K562 (cell line): Measurements from ENCODE around the gene LEMD1. TPM values are rescaled to one million over a fixed set of nuclear protein-coding genes. Genes with fewer than 3 reads are reported as not detected.

ENCODE experiments used
- CC2D1A ChIP-seq: fragments of 450-650 bp; IDR thresholded peaks from 2 replicates; pipeline ENCODE4 v1.6.1; 2017; ENCODE audit warnings: mild to moderate bottlenecking
- CREM ChIP-seq: IDR thresholded peaks from 2 replicates; pipeline ENCODE4 v1.6.1; 2014; ENCODE audit warnings: antibody characterized with exemption, low read depth
- CTBP1 ChIP-seq: fragments of 450-650 bp; IDR thresholded peaks from 2 replicates; pipeline ENCODE4 v1.6.1; 2016; ENCODE audit warnings: borderline replicate concordance
- NELFE ChIP-seq: IDR thresholded peaks from 2 replicates; pipeline ENCODE4 v1.6.1; 2011; ENCODE audit warnings: mild to moderate bottlenecking; ENCODE audit not compliant: insufficient read depth, insufficient read length
- NRF1 ChIP-seq, 2 experiments: fragments of 450-650 bp; IDR thresholded peaks in 1 of 2; conservative IDR thresholded peaks in 1 of 2; 2 replicates each; pipeline ENCODE4 v1.6.1; 2014; ENCODE audit warnings: mild to moderate bottlenecking in 2 of 2
- TBL1XR1 ChIP-seq, 2 experiments: IDR thresholded peaks; 2 replicates each; pipeline ENCODE4 v1.6.1; 2012; ENCODE audit warnings: improper control_type of control experiment in 2 of 2, low read length in 2 of 2, mild to moderate bottlenecking in 1 of 2
- TRIM28 ChIP-seq: fragments of 450-650 bp; IDR thresholded peaks from 2 replicates; pipeline ENCODE4 v1.6.1; 2017
- ZBED1 ChIP-seq: IDR thresholded peaks from 2 replicates; pipeline ENCODE4 v1.6.1; 2014
- polyA plus RNA-seq, 8 experiments: library from polyadenylated mRNA; depleted of rRNA in 4 of 8; stranded (reverse) in 5 of 8; unstranded in 3 of 8; fragments of >200 nt; fragmentation: Nextera tagmentation in 2 of 8; fragmentation: Illumina TruSeq in 1 of 8; extraction: Ambion mirVana in 2 of 8; extraction: Trizol in 1 of 8; gene quantifications; 2 replicates each; pipeline versions ENCODE4 v1.2.1 to v1.2.3, GENCODE V29; 2011 to 2014; ENCODE audit warnings: inconsistent platforms in 1 of 8, missing spikeins in 1 of 8
- total RNA-seq, 7 experiments: library from RNA; depleted of rRNA in 6 of 7; stranded (reverse); fragments of >200 nt in 6 of 7; fragmentation: Illumina TruSeq in 2 of 7; extraction: Trizol in 2 of 7; gene quantifications; 2 replicates each; pipeline versions ENCODE4 v1.2.1 to v1.2.3, GENCODE V29; 2011 to 2021; ENCODE audit warnings: low replicate concordance in 1 of 7
- TF ChIP-seq, protein P1 (sequence below): fragments of 450-650 bp; formaldehyde crosslinking; IDR thresholded peaks from 2 replicates; pipeline ENCODE4 v1.4.0; 2020; ENCODE audit warnings: mild to moderate bottlenecking, moderate library complexity
- TF ChIP-seq, protein P2 (sequence below), 2 experiments: fragments of 450-650 bp; formaldehyde crosslinking in 1 of 2; IDR thresholded peaks; 2 replicates each; pipeline versions ENCODE4 v1.4.0 to v1.6.1; 2014 to 2020; ENCODE audit warnings: mild to moderate bottlenecking in 2 of 2, borderline replicate concordance in 1 of 2, low read depth in 1 of 2
- TF ChIP-seq, protein P3 (sequence below): sonication (generic); formaldehyde crosslinking; IDR thresholded peaks from 2 replicates; pipeline ENCODE4 v1.8.1; 2023; ENCODE audit warnings: mild to moderate bottlenecking, missing genetic modification reagents
- TF ChIP-seq, protein P4 (sequence below): fragments of 150-350 bp; conservative IDR thresholded peaks from 2 replicates; pipeline ENCODE4 v1.6.1; 2014; ENCODE audit warnings: low read length

LEMD1 gene
- total and polyA plus RNA-seq, 9 of the 15 experiments (the other 6 are each of a cell fraction or from before 2014, with no cell fraction given) = 0.11 to 2.4 (median 0.57) TPM; not detected in 1

DNA sequence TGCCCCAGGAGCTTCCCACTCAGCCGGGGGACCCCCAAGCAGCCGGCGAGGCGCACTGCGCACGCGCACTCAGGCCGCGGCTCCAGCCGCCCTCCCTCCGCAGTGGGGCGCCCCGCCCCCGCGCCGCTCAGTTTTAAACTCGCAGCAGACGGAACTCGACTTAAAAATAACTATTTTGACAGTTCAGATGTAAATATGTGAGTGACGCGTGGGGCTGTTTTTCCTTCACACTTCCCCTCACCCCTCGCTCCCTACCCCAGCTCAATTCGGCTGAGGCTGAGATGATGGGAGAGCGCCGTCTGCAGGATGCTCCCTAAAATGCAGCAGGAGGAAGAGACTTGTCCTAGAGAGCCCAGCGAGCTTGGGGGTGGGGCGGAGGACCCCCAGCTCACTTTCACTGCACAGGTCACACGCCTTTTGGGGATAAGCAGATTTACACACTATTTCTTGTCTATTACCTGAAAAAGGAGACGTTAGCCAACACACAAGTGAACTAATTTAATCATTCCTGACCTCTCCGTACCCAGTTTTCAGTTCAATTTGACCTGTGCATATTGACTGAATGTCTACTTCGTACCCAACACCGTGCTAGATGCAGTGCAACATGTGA lies 8.9 kb upstream of the LEMD1 start (continued):
- TF ChIP-seq, protein P1, sequence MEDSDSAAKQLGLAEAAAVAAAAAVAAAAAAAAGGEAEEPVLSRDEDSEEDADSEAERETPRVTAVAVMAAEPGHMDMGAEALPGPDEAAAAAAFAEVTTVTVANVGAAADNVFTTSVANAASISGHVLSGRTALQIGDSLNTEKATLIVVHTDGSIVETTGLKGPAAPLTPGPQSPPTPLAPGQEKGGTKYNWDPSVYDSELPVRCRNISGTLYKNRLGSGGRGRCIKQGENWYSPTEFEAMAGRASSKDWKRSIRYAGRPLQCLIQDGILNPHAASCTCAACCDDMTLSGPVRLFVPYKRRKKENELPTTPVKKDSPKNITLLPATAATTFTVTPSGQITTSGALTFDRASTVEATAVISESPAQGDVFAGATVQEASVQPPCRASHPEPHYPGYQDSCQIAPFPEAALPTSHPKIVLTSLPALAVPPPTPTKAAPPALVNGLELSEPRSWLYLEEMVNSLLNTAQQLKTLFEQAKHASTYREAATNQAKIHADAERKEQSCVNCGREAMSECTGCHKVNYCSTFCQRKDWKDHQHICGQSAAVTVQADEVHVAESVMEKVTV (CRISPR knock-in tag) = peak; percentile 37; the same call in 1 of the 2 replicates
- TF ChIP-seq NRF1 (conservative IDR thresholded peaks at IDR 0.05 in 1 of 2, IDR thresholded peaks at IDR 0.05 in 1 of 2) = peak; percentile 93 to 94
- peak; percentile 53; the same call in 1 of the 2 replicates for TF ChIP-seq CC2D1A
- TF ChIP-seq CTBP1 = peak; percentile 50
- TF ChIP-seq ZBED1 = no peak
- TF ChIP-seq TRIM28 = peak; percentile 60; the same call in 1 of the 2 replicates
- peak; percentile 23; the same call in 1 of the 2 replicates for TF ChIP-seq CREM
- peak in 1 of 2 experiments; percentile 38; a peak in 1 of 4 replicates for TF ChIP-seq TBL1XR1 (IDR thresholded peaks at IDR 0.05; ENCODE audit: low read length in 2 of 2)
- TF ChIP-seq, protein P2, sequence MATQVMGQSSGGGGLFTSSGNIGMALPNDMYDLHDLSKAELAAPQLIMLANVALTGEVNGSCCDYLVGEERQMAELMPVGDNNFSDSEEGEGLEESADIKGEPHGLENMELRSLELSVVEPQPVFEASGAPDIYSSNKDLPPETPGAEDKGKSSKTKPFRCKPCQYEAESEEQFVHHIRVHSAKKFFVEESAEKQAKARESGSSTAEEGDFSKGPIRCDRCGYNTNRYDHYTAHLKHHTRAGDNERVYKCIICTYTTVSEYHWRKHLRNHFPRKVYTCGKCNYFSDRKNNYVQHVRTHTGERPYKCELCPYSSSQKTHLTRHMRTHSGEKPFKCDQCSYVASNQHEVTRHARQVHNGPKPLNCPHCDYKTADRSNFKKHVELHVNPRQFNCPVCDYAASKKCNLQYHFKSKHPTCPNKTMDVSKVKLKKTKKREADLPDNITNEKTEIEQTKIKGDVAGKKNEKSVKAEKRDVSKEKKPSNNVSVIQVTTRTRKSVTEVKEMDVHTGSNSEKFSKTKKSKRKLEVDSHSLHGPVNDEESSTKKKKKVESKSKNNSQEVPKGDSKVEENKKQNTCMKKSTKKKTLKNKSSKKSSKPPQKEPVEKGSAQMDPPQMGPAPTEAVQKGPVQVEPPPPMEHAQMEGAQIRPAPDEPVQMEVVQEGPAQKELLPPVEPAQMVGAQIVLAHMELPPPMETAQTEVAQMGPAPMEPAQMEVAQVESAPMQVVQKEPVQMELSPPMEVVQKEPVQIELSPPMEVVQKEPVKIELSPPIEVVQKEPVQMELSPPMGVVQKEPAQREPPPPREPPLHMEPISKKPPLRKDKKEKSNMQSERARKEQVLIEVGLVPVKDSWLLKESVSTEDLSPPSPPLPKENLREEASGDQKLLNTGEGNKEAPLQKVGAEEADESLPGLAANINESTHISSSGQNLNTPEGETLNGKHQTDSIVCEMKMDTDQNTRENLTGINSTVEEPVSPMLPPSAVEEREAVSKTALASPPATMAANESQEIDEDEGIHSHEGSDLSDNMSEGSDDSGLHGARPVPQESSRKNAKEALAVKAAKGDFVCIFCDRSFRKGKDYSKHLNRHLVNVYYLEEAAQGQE (IDR thresholded peaks at IDR 0.05; ENCODE audit: borderline replicate concordance) = peak; percentile 81
- TF ChIP-seq, protein P2 (CRISPR knock-in tag; IDR thresholded peaks at IDR 0.05; ENCODE audit: low read depth) = no peak
- TF ChIP-seq, protein P3, sequence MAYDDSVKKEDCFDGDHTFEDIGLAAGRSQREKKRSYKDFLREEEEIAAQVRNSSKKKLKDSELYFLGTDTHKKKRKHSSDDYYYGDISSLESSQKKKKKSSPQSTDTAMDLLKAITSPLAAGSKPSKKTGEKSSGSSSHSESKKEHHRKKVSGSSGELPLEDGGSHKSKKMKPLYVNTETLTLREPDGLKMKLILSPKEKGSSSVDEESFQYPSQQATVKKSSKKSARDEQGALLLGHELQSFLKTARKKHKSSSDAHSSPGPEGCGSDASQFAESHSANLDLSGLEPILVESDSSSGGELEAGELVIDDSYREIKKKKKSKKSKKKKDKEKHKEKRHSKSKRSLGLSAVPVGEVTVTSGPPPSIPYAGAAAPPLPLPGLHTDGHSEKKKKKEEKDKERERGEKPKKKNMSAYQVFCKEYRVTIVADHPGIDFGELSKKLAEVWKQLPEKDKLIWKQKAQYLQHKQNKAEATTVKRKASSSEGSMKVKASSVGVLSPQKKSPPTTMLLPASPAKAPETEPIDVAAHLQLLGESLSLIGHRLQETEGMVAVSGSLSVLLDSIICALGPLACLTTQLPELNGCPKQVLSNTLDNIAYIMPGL (CRISPR knock-in tag) = 0 out of 2 replicates have a peak, but pooled peaks have one; percentile 43
- TF ChIP-seq NELFE = no peak
- TF ChIP-seq, protein P4, sequence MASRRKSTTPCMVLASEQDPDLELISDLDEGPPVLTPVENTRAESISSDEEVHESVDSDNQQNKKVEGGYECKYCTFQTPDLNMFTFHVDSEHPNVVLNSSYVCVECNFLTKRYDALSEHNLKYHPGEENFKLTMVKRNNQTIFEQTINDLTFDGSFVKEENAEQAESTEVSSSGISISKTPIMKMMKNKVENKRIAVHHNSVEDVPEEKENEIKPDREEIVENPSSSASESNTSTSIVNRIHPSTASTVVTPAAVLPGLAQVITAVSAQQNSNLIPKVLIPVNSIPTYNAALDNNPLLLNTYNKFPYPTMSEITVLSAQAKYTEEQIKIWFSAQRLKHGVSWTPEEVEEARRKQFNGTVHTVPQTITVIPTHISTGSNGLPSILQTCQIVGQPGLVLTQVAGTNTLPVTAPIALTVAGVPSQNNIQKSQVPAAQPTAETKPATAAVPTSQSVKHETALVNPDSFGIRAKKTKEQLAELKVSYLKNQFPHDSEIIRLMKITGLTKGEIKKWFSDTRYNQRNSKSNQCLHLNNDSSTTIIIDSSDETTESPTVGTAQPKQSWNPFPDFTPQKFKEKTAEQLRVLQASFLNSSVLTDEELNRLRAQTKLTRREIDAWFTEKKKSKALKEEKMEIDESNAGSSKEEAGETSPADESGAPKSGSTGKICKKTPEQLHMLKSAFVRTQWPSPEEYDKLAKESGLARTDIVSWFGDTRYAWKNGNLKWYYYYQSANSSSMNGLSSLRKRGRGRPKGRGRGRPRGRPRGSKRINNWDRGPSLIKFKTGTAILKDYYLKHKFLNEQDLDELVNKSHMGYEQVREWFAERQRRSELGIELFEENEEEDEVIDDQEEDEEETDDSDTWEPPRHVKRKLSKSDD = no peak
